IMR-90 (cell line): ENCODE measurements around the gene CLPTM1L.

Source experiments
- BHLHE40 ChIP-seq: fragments of 150-350 bp; IDR thresholded peaks from 2 replicates; pipeline ENCODE4 v1.6.1; 2016; ENCODE audit warnings: mild to moderate bottlenecking, low read depth, low read length
- CEBPB ChIP-seq: IDR thresholded peaks from 2 replicates; pipeline ENCODE4 v1.6.1; 2012; ENCODE audit warnings: low read depth, low read length, improper control_type of control experiment
- CHD1 ChIP-seq: IDR thresholded peaks from 2 replicates; pipeline ENCODE4 v1.6.1; 2012; ENCODE audit warnings: low read depth, low read length, improper control_type of control experiment
- MAZ ChIP-seq: IDR thresholded peaks from 2 replicates; pipeline ENCODE4 v1.6.1; 2012; ENCODE audit warnings: low read depth, mild to moderate bottlenecking, low read length, improper control_type of control experiment, moderate library complexity, borderline replicate concordance
- POLR2A ChIP-seq: IDR thresholded peaks from 2 replicates; pipeline ENCODE4 v1.6.1; 2012; ENCODE audit warnings: mild to moderate bottlenecking, low read depth, low read length
- RAD21 ChIP-seq: IDR thresholded peaks from 2 replicates; pipeline ENCODE4 v1.6.1; 2012; ENCODE audit warnings: low read length, improper control_type of control experiment
- RCOR1 ChIP-seq: IDR thresholded peaks from 2 replicates; pipeline ENCODE4 v1.6.1; 2012; ENCODE audit warnings: mild to moderate bottlenecking, low read length, improper control_type of control experiment; ENCODE audit not compliant: insufficient replicate concordance
- USF2 ChIP-seq: fragments of 150-350 bp; IDR thresholded peaks from 2 replicates; pipeline ENCODE4 v1.6.1; 2017; ENCODE audit warnings: mild to moderate bottlenecking, antibody characterized with exemption, low read length, low read depth
- TF ChIP-seq, protein P1 (sequence below): conservative IDR thresholded peaks from 2 replicates; pipeline ENCODE4 v1.5.1; 2012; ENCODE audit warnings: mild to moderate bottlenecking, low read depth, low read length, improper control_type of control experiment
- TF ChIP-seq, protein P2 (sequence below): fragments of 150-350 bp; IDR thresholded peaks from 2 replicates; pipeline ENCODE4 v1.6.1; 2016; ENCODE audit warnings: low read depth, mild to moderate bottlenecking, low read length, moderate library complexity, borderline replicate concordance

DNA sequence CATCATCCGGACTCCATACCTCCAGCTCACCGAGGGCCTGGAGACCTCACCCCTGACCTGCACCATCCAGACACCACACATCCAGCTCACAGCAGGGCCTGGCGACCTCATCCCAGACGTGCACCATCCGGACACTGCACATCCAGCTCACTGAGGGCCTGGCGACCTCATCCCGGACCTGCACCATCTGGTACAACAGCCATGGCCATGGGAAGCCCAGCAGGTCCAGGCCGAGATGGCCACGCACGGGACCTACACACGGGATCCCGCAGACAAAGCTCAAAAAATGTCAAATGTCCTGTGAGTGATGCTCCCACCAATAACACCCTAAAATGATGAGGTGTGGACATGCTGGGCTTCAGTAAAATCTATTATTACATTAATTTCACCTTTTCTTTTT is 59.8 kb downstream of the CLPTM1L start:
- TF ChIP-seq RCOR1 = no peak
- TF ChIP-seq POLR2A = no peak
- TF ChIP-seq, protein P1, sequence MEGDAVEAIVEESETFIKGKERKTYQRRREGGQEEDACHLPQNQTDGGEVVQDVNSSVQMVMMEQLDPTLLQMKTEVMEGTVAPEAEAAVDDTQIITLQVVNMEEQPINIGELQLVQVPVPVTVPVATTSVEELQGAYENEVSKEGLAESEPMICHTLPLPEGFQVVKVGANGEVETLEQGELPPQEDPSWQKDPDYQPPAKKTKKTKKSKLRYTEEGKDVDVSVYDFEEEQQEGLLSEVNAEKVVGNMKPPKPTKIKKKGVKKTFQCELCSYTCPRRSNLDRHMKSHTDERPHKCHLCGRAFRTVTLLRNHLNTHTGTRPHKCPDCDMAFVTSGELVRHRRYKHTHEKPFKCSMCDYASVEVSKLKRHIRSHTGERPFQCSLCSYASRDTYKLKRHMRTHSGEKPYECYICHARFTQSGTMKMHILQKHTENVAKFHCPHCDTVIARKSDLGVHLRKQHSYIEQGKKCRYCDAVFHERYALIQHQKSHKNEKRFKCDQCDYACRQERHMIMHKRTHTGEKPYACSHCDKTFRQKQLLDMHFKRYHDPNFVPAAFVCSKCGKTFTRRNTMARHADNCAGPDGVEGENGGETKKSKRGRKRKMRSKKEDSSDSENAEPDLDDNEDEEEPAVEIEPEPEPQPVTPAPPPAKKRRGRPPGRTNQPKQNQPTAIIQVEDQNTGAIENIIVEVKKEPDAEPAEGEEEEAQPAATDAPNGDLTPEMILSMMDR = no peak
- TF ChIP-seq MAZ = no peak
- TF ChIP-seq BHLHE40 = no peak
- TF ChIP-seq CHD1 = no peak
- no peak for TF ChIP-seq USF2
- no peak for TF ChIP-seq CEBPB
- no peak for TF ChIP-seq RAD21
- TF ChIP-seq, protein P2, sequence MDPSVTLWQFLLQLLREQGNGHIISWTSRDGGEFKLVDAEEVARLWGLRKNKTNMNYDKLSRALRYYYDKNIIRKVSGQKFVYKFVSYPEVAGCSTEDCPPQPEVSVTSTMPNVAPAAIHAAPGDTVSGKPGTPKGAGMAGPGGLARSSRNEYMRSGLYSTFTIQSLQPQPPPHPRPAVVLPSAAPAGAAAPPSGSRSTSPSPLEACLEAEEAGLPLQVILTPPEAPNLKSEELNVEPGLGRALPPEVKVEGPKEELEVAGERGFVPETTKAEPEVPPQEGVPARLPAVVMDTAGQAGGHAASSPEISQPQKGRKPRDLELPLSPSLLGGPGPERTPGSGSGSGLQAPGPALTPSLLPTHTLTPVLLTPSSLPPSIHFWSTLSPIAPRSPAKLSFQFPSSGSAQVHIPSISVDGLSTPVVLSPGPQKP = no peak
